DMS153 treated with DMSO at 0.1 percent for 48 hours (cell line): ENCODE measurements around the gene RNF123.

ENCODE experiments used
- DNase-seq: peaks from one replicate; lab custom pipeline; 2025; ENCODE audit not compliant: unreplicated experiment; lab: John Stamatoyannopoulos, UW

The RNF123 gene

GRCh38 chr3:49657208-49657915, 32.0 kb upstream of the RNF123 start:
- no peak for DNase-seq

- DNase-seq: no peak
Observed at GRCh38 chr3:49658711-49659110, 30.6 kb upstream of the RNF123 start.

- DNase-seq: no peak
Observed at GRCh38 chr3:49659756-49660155, 29.6 kb upstream of the RNF123 start.

GRCh38 chr3:49661281-49661680, 28.1 kb upstream of the RNF123 start:
- DNase-seq: no peak

GRCh38 chr3:49662021-49662420, 27.3 kb upstream of the RNF123 start:
- DNase-seq: no peak

- DNase-seq: no peak
Observed at GRCh38 chr3:49662720-49663413, 26.5 kb upstream of the RNF123 start.

GRCh38 chr3:49663831-49664230, 25.5 kb upstream of the RNF123 start:
- DNase-seq: no peak

- no peak for DNase-seq
Observed at GRCh38 chr3:49664300-49664699, 25.1 kb upstream of the RNF123 start.

GRCh38 chr3:49665822-49666519, 23.4 kb upstream of the RNF123 start:
- no peak for DNase-seq

GRCh38 chr3:49666592-49666991, 22.8 kb upstream of the RNF123 start:
- no peak for DNase-seq

- DNase-seq: no peak
Observed at GRCh38 chr3:49667701-49668413, 21.5 kb upstream of the RNF123 start.

- DNase-seq: no peak
Observed at GRCh38 chr3:49668414-49668797, 21.0 kb upstream of the RNF123 start.

- DNase-seq: no peak
Observed at GRCh38 chr3:49668861-49669260, 20.5 kb upstream of the RNF123 start.

GRCh38 chr3:49669352-49669751, 20.0 kb upstream of the RNF123 start:
- no peak for DNase-seq

GRCh38 chr3:49670940-49671290, 18.4 kb upstream of the RNF123 start:
- DNase-seq: no peak

GRCh38 chr3:49671291-49672288, 17.8 kb upstream of the RNF123 start:
- no peak for DNase-seq

GRCh38 chr3:49673121-49673714, 16.1 kb upstream of the RNF123 start:
- DNase-seq: no peak

GRCh38 chr3:49673715-49674496, 15.5 kb upstream of the RNF123 start, which contains the start of gene APEH:
APEH (plus strand) TSS chr3:49674351; CDS start chr3:49674402, 51 bp downstream.
- DNase-seq: no peak

- DNase-seq: no peak
Observed at GRCh38 chr3:49674497-49674983, 14.8 kb upstream of the RNF123 start.
